Common myeloid progenitor, CD34-positive (primary cell): ENCODE results near the gene NMRK1.

Experiments
- CTCF ChIA-PET: fragments of 350-600 bp; sonication (Branson Sonifier 250); formaldehyde crosslinking; loops from one replicate; lab custom pipeline; 2021; ENCODE audit warnings: antibody characterized with exemption; lab: Charles Lee
- POLR2A ChIA-PET: fragments of 350-600 bp; sonication (Branson Sonifier 250); formaldehyde crosslinking; loops from one replicate; lab custom pipeline; 2021; ENCODE audit warnings: antibody characterized with exemption; lab: Charles Lee
- DNase-seq, 3 donors: peaks; one replicate each; pipeline versions ENCODE4 v3.0.0 to v3.0.0-alpha.2; 2013
- H3K27ac ChIP-seq, 2 experiments: 1 replicate in 1 of 2; 2 replicates in 1 of 2; pipeline ENCODE4 v1.7.0; 2013; ENCODE audit warnings: inconsistent platforms in 2 of 2, low read length in 2 of 2, mild to moderate bottlenecking in 2 of 2, low read depth in 1 of 2, moderate library complexity in 1 of 2; ENCODE audit not compliant: severe bottlenecking in 2 of 2, insufficient read depth in 1 of 2, poor library complexity in 1 of 2
- H3K27me3 ChIP-seq, 5 experiments: replicated peaks in 2 of 5; 1 replicate in 3 of 5; 2 replicates in 2 of 5; pipeline versions ENCODE4 v1.6.1 to v1.7.0; 2013; ENCODE audit warnings: low read length in 4 of 5, mild to moderate bottlenecking in 2 of 5, moderate library complexity in 2 of 5, inconsistent platforms in 1 of 5; ENCODE audit not compliant: insufficient read depth in 5 of 5, control insufficient read depth in 4 of 5
- H3K36me3 ChIP-seq, 4 experiments: 1 replicate in 2 of 4; 2 replicates in 2 of 4; pipeline versions ENCODE4 v1.6.1 to v1.7.0; 2013; ENCODE audit warnings: low read length in 3 of 4, control low read depth in 1 of 4, mild to moderate bottlenecking in 1 of 4; ENCODE audit not compliant: control insufficient read depth in 4 of 4, insufficient read depth in 4 of 4
- H3K4me1 ChIP-seq, 4 experiments: 1 replicate in 3 of 4; 2 replicates in 1 of 4; pipeline versions ENCODE4 v1.6.1 to v1.7.1; 2013; ENCODE audit warnings: low read length in 3 of 4, mild to moderate bottlenecking in 3 of 4, control low read depth in 1 of 4, inconsistent platforms in 1 of 4, moderate library complexity in 1 of 4; ENCODE audit not compliant: control insufficient read depth in 4 of 4, insufficient read depth in 4 of 4; ENCODE audit errors: control extremely low read depth in 1 of 4
- H3K4me3 ChIP-seq, 7 experiments: 1 replicate in 4 of 7; 2 replicates in 3 of 7; pipeline versions ENCODE4 v1.5.1 to v1.7.0; 2013; ENCODE audit warnings: mild to moderate bottlenecking in 7 of 7, low read length in 6 of 7, moderate library complexity in 6 of 7, inconsistent platforms in 2 of 7, low read depth in 2 of 7, control low read depth in 1 of 7; ENCODE audit not compliant: insufficient read depth in 4 of 7, control insufficient read depth in 1 of 7; ENCODE audit errors: extremely low read depth in 1 of 7
- H3K9me3 ChIP-seq, 5 experiments: 1 replicate in 4 of 5; 2 replicates in 1 of 5; pipeline versions ENCODE4 v1.6.1 to v1.7.1; 2013; ENCODE audit warnings: low read length in 4 of 5, mild to moderate bottlenecking in 2 of 5, inconsistent platforms in 1 of 5, low read depth in 1 of 5, moderate library complexity in 1 of 5; ENCODE audit not compliant: control insufficient read depth in 4 of 5, insufficient read depth in 2 of 5; ENCODE audit errors: control extremely low read depth in 1 of 5
- WGBS: methylation state at CpG from one replicate; pipeline ENCODE4 v1.1.5; 2013; ENCODE audit not compliant: insufficient coverage; 5-methylcytosine and 5-hydroxymethylcytosine counted together

NMRK1 gene

DNA sequence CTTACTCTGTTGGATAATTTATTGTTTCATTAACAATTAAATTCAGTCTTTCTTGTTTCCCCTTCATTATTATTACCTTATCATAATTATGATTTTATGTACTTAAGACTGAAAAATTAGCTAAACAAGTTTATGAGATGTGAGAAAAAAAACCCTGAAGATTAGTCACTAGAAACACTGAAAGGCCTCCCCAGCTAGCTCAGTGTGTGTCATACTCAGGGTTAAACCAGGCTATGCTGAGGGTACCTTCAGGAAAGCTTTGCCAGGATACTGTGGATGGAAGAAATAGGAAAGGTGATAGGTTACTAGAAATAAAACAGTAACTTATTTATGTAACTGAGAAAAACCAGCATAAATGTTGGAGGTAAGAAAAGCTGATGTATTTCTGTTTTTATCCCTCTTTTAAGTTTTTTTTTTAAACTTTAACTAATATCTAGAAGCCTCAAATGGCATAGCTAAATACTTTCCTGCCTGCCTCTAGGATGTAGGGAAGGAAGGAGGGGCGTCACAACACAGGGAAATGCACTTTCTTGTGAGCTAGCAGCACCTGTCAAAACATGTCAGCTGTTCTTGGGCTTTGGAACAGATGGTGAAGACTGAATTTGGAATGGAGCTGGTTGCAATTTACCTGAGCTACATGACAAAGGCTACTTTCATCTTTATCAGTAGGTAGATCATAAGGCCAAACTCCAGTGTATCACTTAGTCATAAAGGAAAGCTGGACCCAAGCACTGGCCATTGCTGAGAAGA is 24.2 kb downstream of the NMRK1 start:
- ChIA-PET POLR2A (interaction anchor here (0.8 to 1.1 kb wide), 2 partner anchors 8 to 69 kb away, joined by 3 to 5 read pairs; no protein-coding TSS in a partner anchor), CTCF (interaction anchor here (0.8 to 1.5 kb wide), 6 partner anchors 8 to 286 kb away, joined by 3 to 6 read pairs (median 3); partner anchors contain the start of gene CARNMT1)
- Histone ChIP-seq H3K4me1 (no peaks in the 10 kb centered on the region), H3K9me3 (no peaks in the 10 kb centered on the region), H3K27me3 (no peaks in the 10 kb centered on the region), H3K4me3 (no peak overlapping the region), H3K36me3 (peaks cover 0 to 5% (median 0%) of the 10 kb centered on the region in 4 experiments), H3K27ac (no peak overlapping the region)
- 93% methylated on average over 1 of the region's 1 CpG for WGBS
- no peak for DNase-seq

DNA sequence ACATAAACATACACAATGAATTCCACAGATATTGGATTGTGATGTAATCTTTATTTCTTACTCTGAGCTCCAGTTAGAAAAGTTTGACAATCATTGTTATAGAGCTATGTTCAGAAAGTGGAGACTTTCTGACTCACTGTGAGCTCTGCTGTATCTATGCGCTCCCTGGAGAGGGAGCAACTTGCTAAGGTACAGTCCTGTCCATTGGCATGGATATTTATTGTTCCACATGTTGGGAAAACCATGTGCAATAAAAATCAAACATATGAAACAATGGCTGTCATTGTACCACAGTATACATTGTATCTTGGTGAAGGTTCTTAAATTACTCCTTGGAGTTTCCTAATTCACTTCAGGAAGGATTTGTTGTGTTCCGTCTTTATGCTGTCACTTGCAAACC is 26.8 kb downstream of the NMRK1 start:
- CTCF ChIA-PET: interaction anchor here (1.1 kb wide), 1 partner anchor 33 kb away, joined by 3 read pairs; the partner anchor contains the start of gene CARNMT1

GRCh38 chr9:75054368-75055001 is 33.5 kb downstream of the NMRK1 start:
- POLR2A ChIA-PET: no interaction called here
- 93% methylated on average over 3 of the region's 5 CpGs for WGBS
- no peaks in the 10 kb centered on the region for H3K4me1 ChIP-seq
- H3K9me3 ChIP-seq: peaks cover 0 to 2% (median 0%) of the 10 kb centered on the region in 5 experiments
- no peaks in the 10 kb centered on the region for H3K27me3 ChIP-seq
- DNase-seq: no peak
- no peak overlapping the region for H3K27ac ChIP-seq
- CTCF ChIA-PET: interaction anchor here (1.0 to 1.5 kb wide), 3 partner anchors 9 to 15 kb away, joined by 3 read pairs; no protein-coding TSS in a partner anchor
- H3K4me3 ChIP-seq: no peak overlapping the region
- H3K36me3 ChIP-seq: no peaks in the 10 kb centered on the region

More for the DNA sequence above, 26.8 kb downstream of the NMRK1 start:
- DNase-seq: no peak
- POLR2A ChIA-PET: no interaction called here
- Histone ChIP-seq H3K36me3 (no peaks in the 10 kb centered on the region), H3K9me3 (no peaks in the 10 kb centered on the region), H3K27me3 (no peaks in the 10 kb centered on the region), H3K27ac (no peak overlapping the region), H3K4me1 (no peaks in the 10 kb centered on the region), H3K4me3 (no peak overlapping the region)
- 80% methylated on average over 1 of the region's 2 CpGs for WGBS

- ChIA-PET CTCF (no interaction called here), POLR2A (no interaction called here)
- no peak for DNase-seq
- no peaks in the 10 kb centered on the region for H3K36me3 ChIP-seq
- no peak overlapping the region for H3K27ac ChIP-seq
- peaks cover 0 to 2% (median 0%) of the 10 kb centered on the region in 5 experiments for H3K9me3 ChIP-seq
- no peak overlapping the region for H3K4me3 ChIP-seq
- no peaks in the 10 kb centered on the region for H3K4me1 ChIP-seq
- no peaks in the 10 kb centered on the region for H3K27me3 ChIP-seq
- 100% methylated on average over 1 of the region's 1 CpG for WGBS
Observed at GRCh38 chr9:75053869-75054268, 34.1 kb downstream of the NMRK1 start.

DNA sequence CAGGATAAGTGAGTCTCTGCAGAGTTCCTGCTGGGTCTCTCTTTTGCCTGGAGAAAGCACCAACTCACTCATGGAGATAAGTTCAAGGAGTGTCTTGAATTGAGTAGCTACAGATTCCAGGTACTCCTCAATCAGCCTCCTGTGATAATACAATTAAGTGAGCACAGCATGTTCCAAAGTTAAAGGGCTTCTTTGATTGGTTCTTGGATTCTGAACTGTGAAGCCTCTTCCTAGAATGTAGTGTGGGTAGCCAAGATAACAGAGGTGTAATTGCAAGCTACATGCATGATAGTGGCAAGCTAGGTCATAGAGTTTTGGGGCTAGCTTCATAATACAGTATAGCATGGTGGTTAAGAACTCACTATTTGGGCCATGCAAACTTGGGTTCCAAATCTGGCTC is 36.7 kb downstream of the NMRK1 start:
- Histone ChIP-seq H3K27me3 (no peaks in the 10 kb centered on the region), H3K27ac (no peak overlapping the region), H3K4me1 (no peaks in the 10 kb centered on the region), H3K4me3 (no peak overlapping the region), H3K36me3 (no peaks in the 10 kb centered on the region), H3K9me3 (peaks cover 0 to 2% (median 0%) of the 10 kb centered on the region in 5 experiments)
- ChIA-PET POLR2A (no interaction called here), CTCF (interaction anchor here (1.3 kb wide), 1 partner anchor 276 kb away, joined by 3 read pairs; no protein-coding TSS in a partner anchor)
- DNase-seq: peak in 1 of 3 donors; percentile 9

GRCh38 chr9:75047506-75047905 is 40.4 kb downstream of the NMRK1 start:
- H3K36me3 ChIP-seq: no peaks in the 10 kb centered on the region
- no peak for DNase-seq
- H3K4me3 ChIP-seq: no peak overlapping the region
- no peak overlapping the region for H3K27ac ChIP-seq
- WGBS: 45% methylated on average over 2 of the region's 2 CpGs
- no peaks in the 10 kb centered on the region for H3K9me3 ChIP-seq
- no peaks in the 10 kb centered on the region for H3K4me1 ChIP-seq
- POLR2A ChIA-PET: no interaction called here
- CTCF ChIA-PET: interaction anchor here (0.6 kb wide), 1 partner anchor 154 kb away, joined by 3 read pairs; no protein-coding TSS in a partner anchor
- no peaks in the 10 kb centered on the region for H3K27me3 ChIP-seq
